Mesothelial cell of epicardium (in vitro differentiated cells): ENCODE data around the gene HEPH. TPM values are rescaled to one million over a fixed set of nuclear protein-coding genes. Genes with fewer than 3 reads are reported as not detected.

Experiments
- DNase-seq, 2 experiments: peaks; one replicate each; pipeline ENCODE4 v3.0.0; 2021; ENCODE audit warnings: low spot score in 2 of 2; ENCODE audit not compliant: unreplicated experiment in 2 of 2
- H3K27ac Mint-ChIP-seq: 2 replicates; pipeline ENCODE4 v1.8.0; 2021; ENCODE audit warnings: mixed read lengths
- H3K27me3 Mint-ChIP-seq: 2 replicates; pipeline ENCODE4 v1.8.0; 2021; ENCODE audit warnings: low read depth, mixed read lengths
- H3K36me3 Mint-ChIP-seq: 2 replicates; pipeline ENCODE4 v1.8.0; 2021; ENCODE audit warnings: mixed read lengths
- H3K4me1 Mint-ChIP-seq: 2 replicates; pipeline ENCODE4 v1.8.0; 2021; ENCODE audit warnings: mixed read lengths
- H3K4me3 Mint-ChIP-seq: 2 replicates; pipeline ENCODE4 v1.8.0; 2021; ENCODE audit warnings: mild to moderate bottlenecking, moderate library complexity, mixed read lengths
- H3K9me3 Mint-ChIP-seq: 2 replicates; pipeline ENCODE4 v1.8.0; 2021; ENCODE audit warnings: mixed read lengths
- total RNA-seq: library from RNA; stranded (reverse); gene quantifications from 3 replicates; pipeline ENCODE4 v1.2.1, GENCODE V29; 2021
- TF ChIP-seq, protein P1 (sequence below): fragments of 200-600 bp; sonication (generic); IDR thresholded peaks from one replicate; pipeline ENCODE4 v1.5.0; 2021; ENCODE audit warnings: antibody characterized with exemption; ENCODE audit not compliant: unreplicated experiment

Gene HEPH
- total RNA-seq, 1 donor from 2014 or later: 126 TPM

DNA sequence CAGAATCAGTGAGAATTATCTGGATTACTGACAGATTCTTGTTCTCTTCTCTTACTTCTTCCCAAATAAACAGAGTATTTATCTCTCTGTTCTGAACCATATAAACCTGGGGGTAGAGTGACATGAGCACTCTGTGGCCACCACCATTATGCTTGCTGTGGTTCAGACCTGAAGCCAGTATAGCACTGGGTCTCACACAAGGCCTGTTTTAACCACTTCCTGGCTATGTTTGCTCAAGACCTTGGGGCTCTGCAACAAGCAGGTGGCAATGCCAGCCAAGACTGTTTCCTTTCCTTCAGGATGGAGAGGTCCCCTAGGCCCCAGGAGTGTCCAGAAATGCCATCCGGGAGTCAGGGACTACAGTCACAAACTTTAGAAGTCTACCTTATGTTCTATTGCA lies 21.7 kb upstream of the HEPH start:
- H3K36me3 Mint-ChIP-seq: no peaks in the 10 kb centered on the region
- no peaks in the 10 kb centered on the region for H3K27me3 Mint-ChIP-seq
- H3K27ac Mint-ChIP-seq: no peak overlapping the region
- peaks cover 31% of the 10 kb centered on the region for H3K9me3 Mint-ChIP-seq
- no peak overlapping the region for H3K4me3 Mint-ChIP-seq
- no peak for DNase-seq
- no peaks in the 10 kb centered on the region for H3K4me1 Mint-ChIP-seq
- TF ChIP-seq, protein P1, sequence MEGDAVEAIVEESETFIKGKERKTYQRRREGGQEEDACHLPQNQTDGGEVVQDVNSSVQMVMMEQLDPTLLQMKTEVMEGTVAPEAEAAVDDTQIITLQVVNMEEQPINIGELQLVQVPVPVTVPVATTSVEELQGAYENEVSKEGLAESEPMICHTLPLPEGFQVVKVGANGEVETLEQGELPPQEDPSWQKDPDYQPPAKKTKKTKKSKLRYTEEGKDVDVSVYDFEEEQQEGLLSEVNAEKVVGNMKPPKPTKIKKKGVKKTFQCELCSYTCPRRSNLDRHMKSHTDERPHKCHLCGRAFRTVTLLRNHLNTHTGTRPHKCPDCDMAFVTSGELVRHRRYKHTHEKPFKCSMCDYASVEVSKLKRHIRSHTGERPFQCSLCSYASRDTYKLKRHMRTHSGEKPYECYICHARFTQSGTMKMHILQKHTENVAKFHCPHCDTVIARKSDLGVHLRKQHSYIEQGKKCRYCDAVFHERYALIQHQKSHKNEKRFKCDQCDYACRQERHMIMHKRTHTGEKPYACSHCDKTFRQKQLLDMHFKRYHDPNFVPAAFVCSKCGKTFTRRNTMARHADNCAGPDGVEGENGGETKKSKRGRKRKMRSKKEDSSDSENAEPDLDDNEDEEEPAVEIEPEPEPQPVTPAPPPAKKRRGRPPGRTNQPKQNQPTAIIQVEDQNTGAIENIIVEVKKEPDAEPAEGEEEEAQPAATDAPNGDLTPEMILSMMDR: no peak

DNA sequence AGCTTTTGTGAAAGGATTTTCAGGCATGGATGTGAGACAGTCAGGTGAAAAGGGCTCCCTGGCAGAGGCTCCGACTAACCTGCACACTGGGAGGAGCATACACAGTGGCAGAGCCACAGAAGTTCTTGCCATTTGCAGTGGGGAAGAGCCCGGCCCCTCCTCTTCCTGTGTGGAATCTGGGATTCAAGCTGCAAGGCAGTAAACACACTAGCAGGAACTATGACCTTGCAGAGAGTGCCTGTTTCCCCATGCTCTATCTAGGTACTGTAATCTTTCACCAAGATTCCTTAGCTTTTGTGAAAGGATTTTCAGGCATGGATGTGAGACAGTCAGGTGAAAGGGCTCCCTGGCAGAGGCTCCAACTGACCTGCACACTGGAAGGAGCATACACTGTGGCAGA lies 19.8 kb upstream of the HEPH start:
- H3K9me3 Mint-ChIP-seq: peaks cover 31% of the 10 kb centered on the region
- no peaks in the 10 kb centered on the region for H3K27me3 Mint-ChIP-seq
- TF ChIP-seq, protein P1: no peak
- H3K4me3 Mint-ChIP-seq: no peak overlapping the region
- no peak for DNase-seq
- H3K27ac Mint-ChIP-seq: no peak overlapping the region
- no peaks in the 10 kb centered on the region for H3K36me3 Mint-ChIP-seq
- H3K4me1 Mint-ChIP-seq: no peaks in the 10 kb centered on the region

DNA sequence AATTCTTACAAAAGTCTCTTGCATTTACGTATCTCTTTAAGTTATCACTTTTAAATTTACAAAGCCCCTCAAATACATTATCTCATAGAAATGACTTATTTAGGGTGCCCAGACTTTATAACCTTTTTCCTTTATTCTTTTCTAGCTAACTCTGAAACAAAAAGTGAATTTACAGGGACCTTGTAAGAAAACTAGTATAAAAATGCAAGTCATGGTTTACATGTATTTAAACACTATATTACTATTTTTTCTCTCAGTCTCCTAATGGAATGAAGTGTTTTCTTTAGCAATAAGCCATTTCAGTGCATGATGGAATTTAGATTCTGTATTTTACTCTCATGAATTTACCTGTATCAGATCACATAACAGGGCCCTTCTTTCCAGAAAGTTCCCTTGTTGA lies 14.5 kb upstream of the HEPH start:
- H3K36me3 Mint-ChIP-seq: no peaks in the 10 kb centered on the region
- no peaks in the 10 kb centered on the region for H3K4me1 Mint-ChIP-seq
- H3K4me3 Mint-ChIP-seq: no peak overlapping the region
- DNase-seq: no peak
- H3K27me3 Mint-ChIP-seq: no peaks in the 10 kb centered on the region
- H3K27ac Mint-ChIP-seq: no peak overlapping the region
- TF ChIP-seq, protein P1: no peak
- H3K9me3 Mint-ChIP-seq: peaks cover 23% of the 10 kb centered on the region

DNA sequence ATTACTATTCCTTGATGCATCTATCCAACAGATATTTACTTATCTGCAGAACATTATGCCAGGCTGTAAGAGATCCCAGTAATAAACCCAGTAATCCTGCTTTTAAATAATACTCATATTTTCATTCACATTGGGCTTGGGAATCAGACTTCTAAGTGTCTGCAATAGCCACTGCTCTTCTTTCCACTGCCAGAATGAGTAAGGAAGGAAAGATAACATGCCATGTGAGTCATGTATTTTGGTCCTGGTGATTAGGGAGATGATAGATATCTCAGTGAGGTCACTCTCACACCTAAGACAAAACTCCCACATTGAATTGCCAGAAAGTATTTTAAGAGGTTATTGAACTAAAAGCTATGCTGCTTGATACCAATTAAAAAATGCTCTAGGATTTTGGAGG lies 13.9 kb upstream of the HEPH start:
- no peaks in the 10 kb centered on the region for H3K4me1 Mint-ChIP-seq
- TF ChIP-seq, protein P1: no peak
- H3K27ac Mint-ChIP-seq: no peak overlapping the region
- H3K9me3 Mint-ChIP-seq: peaks cover 23% of the 10 kb centered on the region
- no peak overlapping the region for H3K4me3 Mint-ChIP-seq
- no peak for DNase-seq
- no peaks in the 10 kb centered on the region for H3K36me3 Mint-ChIP-seq
- H3K27me3 Mint-ChIP-seq: no peaks in the 10 kb centered on the region

DNA sequence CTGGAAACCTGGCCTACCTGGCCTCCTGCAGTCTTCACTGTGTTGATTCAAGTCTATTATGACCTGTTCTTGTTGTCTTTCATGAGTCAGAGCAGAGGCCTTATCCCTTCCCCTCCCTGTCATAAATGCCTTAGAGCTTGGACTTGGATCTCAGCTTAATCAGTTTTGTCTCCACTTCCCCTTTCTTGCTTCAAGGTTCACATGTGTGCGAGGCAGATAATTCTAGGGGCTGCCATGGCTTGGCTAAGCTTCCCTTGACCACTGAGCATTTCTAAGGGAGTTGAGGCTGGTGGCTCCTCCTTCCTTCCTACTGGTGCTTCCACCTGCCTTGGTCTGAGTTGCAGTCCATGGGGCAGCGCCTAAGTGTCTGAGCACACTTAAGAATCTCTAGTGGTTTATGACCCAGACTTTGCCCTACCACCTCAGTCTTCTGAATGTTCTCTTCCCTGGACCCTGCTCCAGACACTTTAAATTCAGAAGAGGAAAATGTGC lies 1.7 kb upstream of the HEPH start:
- Mint-ChIP-seq H3K36me3 (no peaks in the 10 kb centered on the region), H3K9me3 (peaks cover 17% of the 10 kb centered on the region), H3K27me3 (no peaks in the 10 kb centered on the region), H3K4me3 (no peak overlapping the region), H3K4me1 (peaks cover 18% of the 10 kb centered on the region), H3K27ac (no peak overlapping the region)
- TF ChIP-seq, protein P1: no peak
- DNase-seq: no peak

DNA sequence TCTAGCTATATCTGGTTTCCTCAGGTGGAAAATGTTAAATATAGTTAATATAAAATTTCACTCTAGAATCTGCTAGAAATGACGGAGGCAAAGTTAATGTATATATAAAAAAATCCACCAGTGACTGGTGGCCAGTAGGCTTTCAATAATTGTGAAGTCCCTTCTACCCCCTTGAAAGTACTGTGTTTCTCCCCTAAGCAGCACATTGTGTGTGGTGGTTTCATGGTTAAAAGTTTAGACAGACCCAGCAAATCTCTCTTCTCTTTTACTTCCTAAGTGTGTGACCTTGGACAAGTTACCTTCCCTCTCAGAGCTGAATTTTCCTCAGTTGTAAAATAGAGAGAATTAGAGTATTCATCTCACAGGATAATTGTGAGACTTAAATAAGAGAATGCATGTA lies 600 bp upstream of the HEPH start:
- Mint-ChIP-seq H3K36me3 (peaks cover 2% of the 10 kb centered on the region), H3K4me1 (peaks cover 19% of the 10 kb centered on the region), H3K9me3 (peaks cover 18% of the 10 kb centered on the region), H3K27ac (no peak overlapping the region), H3K4me3 (peak overlapping the region; percentile 89), H3K27me3 (no peaks in the 10 kb centered on the region)
- no peak for DNase-seq
- TF ChIP-seq, protein P1: no peak
